HTERT RPE-1 (cell line): ENCODE data around the gene ASB18.
"Not testable (repeated sequence)": the region's sequence is repeated elsewhere in the genome, so short reads cannot be mapped to it uniquely, and the experiment has no call there.

Experiments
- in situ Hi-C: fragments of 300-500 bp; cut with MboI; formaldehyde crosslinking; loops from 4 replicates; pipeline ENCODE4 v1.14.3; 2020; ENCODE audit warnings: low sequenced_read_pairs

ASB18 gene

GRCh38 chr2:236286873-236287545, 22.8 kb upstream of the ASB18 start:
- in situ Hi-C loops = no loop called here

DNA sequence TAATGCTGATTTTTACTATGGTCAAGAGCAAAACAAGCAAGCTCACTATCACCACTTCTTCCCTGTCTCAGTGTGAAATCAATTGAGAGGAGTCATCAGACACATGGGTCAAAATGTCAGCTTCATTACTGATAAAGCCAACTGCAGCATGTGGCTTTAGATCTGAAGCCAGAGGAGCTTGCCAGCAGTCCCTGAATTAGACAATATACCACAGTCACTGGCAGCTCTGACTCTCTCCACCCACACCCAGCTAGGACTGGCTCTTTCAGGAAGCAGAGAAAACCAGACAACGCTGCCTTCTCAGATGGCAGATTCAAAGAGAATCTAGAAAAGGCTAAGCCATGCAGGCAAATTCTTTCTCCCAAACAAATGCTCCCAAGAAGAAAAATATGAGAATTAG, 20.0 kb upstream of the ASB18 start:
- in situ Hi-C loops = no loop called here

DNA sequence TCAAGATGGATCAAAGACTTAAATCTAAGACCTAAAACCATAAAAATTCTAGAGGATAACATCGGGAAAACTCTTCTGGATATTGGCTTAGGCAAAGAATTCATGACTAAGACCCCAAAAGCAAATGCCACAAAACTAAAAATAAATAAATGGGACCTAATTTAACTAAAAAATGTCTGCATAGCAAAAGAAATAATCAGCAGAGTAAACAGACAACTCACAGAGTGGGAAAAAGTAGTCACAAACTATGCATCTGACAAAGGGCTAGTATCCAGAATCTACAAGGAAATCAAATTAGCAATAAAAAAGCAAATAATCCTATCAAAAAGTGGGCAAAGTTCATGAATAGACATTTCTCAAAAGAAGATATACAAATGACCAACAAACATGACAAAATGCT, 18.2 kb upstream of the ASB18 start:
- in situ Hi-C loops = no loop called here

GRCh38 chr2:236281423-236281822, 17.2 kb upstream of the ASB18 start:
- in situ Hi-C loops = no loop called here

- in situ Hi-C loops = no loop called here
Observed at GRCh38 chr2:236273126-236273525, 8.9 kb upstream of the ASB18 start.

- in situ Hi-C loops = no loop called here
Observed at GRCh38 chr2:236271851-236272250, 7.6 kb upstream of the ASB18 start.

DNA sequence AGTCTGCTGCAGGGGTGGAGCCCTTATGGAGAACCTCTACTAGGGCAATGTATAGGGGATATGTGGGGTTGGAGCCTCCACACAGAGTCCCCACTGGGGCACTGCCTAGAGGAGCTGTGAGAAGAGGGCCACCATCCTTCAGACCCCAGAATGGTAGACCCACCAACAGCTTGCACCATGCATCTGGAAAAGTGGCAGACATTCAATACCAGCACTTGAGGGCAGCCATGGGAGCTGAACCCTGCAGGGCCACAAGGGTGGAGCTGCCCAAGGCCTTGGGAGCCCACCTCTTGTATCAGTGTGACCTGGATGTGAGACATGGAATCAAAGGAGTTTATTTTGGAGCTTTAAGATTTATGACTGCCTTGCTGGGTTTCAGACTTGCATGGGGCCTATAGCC, 5.7 kb upstream of the ASB18 start:
- in situ Hi-C loops = not testable (repeated sequence)

GRCh38 chr2:236265675-236266074, 1.5 kb upstream of the ASB18 start:
- in situ Hi-C loops = no loop called here

DNA sequence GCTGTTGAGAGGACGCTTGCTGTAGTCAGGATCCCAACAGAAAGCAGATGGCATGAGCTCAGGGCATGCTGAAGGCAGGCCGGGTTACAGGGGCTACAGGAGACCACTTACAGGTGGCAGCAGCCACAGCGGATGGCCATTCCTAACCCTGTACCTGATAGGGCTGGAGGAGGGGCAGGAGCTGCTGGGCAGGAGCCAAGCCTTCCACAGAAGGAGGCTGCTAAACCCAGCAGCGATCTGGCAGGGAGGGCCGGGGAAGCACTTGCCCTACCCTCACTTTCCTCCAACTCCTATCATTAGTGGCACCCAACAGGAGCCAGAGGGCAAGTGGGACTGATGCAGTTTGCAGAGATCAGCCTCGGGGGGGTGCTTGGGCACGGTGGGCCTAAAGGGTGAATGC, 2.0 kb downstream of the ASB18 start:
- in situ Hi-C loops = no loop called here

GRCh38 chr2:236261452-236261851, 2.8 kb downstream of the ASB18 start:
- in situ Hi-C loops = no loop called here

- in situ Hi-C loops = no loop called here
Observed at GRCh38 chr2:236259371-236259770, 4.8 kb downstream of the ASB18 start.

GRCh38 chr2:236257575-236257974, 6.6 kb downstream of the ASB18 start:
- in situ Hi-C loops = no loop called here

DNA sequence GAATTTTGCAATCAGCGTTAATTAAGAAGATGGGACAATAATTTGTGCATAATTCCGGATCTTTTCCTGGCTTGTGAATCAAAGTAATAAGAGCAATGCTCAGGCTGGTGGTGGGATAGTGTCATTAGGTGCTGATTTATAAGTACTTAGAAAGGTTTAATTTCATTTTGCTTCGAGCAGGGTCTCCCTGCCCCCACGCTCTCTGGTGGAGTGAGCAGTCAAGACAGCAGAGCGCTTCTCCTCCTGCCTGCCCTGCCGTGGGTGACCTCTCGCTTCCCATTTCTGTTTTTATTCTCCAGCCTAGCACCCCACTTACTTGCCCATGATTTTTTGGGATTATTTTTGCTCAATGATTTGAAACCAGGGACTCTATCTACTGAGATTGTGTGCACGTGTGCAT, 7.1 kb downstream of the ASB18 start:
- in situ Hi-C loops = no loop called here

- in situ Hi-C loops = no loop called here
Observed at GRCh38 chr2:236256366-236256985, 7.7 kb downstream of the ASB18 start.

DNA sequence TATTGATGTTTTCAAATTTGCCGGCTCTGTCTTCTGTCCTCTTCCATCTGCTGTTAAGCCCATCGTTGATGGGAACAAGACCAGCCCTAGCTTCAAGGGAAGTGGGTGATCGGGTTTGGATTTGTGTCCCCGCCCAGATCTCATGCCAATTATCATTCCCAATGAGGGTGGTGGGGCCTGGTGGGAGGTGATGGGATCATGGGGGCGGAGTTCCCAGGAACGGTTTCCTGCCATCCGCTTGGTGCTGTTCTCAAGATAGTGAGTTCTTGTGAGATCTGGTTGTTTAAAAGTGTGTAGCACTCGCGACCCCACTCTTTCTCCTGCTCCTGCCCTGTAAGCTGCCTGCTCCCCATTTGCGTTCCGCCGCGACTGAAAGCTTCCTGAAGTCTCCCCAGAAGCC, 9.5 kb downstream of the ASB18 start:
- in situ Hi-C loops = no loop called here

- in situ Hi-C loops = no loop called here
Observed at GRCh38 chr2:236254001-236254400, 10.2 kb downstream of the ASB18 start.

DNA sequence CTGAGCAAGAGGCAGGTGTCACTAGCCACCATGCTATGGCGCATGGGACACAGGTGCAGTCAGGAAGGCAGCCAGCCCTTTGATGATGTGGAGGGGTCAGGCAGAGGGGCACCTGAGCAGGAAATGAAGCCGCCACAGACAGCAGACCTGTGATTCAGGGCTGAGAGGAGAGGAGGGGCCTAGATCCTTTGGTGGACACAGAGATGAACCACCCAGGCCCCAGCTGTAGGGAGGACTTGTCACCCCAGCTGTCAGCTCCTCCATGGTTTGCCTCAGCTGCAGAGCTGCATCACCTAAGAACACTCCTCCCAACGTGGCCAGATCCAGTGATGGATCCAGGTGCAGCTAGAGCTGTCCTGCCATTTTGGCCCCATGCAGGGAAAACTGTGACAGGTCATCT, 11.6 kb downstream of the ASB18 start:
- in situ Hi-C loops = no loop called here

DNA sequence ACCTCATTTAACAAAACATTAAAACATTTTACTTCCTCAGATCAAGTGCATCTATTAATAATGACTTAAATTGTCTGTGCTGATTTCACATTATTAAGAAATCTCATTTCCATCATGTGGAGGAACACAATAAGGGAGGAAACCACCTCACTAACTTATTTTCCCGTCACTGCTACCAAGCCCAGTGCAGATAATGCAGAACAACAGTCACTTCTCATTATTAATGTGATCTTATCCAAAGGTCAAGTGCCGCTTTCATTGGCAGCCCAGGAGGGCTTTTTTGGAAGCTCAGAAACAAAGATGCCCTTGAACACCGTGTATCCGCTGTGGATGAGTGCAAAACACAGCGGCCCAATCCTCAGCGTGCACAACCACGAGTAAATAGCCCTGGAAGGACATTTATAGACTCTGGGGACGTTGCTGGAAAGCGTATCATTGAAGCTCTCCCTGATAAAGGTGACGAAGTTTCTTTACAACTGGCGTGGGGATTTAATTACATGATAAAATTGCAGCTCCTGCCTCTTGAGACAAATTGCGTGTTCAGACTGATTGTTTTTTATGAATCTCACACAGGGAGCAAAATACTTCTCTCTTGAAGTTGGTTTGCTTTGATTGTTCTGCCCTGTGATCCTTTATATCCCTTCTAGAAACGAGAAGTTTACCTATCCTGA, 13.2 kb downstream of the ASB18 start:
- in situ Hi-C loops = no loop called here

DNA sequence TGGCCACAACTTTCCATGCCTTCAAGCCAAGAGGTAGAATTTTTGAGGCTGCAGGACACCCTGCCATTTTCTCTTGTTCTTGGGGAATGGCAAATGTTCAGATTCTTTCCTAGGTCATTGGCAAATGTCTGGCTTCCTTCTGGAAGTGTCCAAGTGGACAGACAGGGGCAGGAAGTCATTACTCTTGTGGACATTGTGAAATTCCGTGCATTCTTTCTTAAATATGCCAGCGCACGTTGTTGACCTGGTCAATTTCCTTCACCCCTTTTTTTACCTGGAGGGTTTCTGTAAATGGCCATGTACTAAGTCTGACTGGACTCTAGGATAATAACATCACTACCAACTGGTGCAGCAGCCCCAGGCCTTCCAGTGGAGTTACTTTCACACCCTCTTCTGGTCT, 13.9 kb downstream of the ASB18 start:
- in situ Hi-C loops = no loop called here

GRCh38 chr2:236249066-236249465, 15.1 kb downstream of the ASB18 start:
- in situ Hi-C loops = no loop called here

DNA sequence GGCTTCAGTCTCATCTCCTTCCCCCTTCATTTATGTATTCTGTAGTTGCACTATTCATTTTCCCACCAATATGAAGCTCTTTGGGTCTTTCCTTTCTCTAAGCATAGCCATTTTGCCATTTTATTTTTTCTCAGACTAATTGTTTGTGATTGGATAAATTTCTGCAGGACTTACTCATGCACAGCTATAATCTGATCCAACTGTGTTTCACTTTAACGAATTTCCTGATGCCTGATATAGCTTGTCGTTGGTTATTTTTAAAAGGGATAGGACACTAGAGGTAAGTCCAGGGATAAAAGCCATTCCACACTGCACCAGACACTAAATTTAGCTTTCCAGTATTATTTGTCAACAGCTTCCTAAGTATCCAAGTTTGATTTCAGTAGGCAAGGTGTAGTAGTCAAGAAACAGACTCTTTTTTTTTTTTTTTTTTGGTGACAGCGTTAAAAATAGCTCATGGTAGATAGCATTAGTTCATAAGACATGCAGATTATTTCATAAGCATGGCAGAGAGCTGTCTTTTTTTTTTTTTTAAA, 17.4 kb downstream of the ASB18 start:
- in situ Hi-C loops = no loop called here

DNA sequence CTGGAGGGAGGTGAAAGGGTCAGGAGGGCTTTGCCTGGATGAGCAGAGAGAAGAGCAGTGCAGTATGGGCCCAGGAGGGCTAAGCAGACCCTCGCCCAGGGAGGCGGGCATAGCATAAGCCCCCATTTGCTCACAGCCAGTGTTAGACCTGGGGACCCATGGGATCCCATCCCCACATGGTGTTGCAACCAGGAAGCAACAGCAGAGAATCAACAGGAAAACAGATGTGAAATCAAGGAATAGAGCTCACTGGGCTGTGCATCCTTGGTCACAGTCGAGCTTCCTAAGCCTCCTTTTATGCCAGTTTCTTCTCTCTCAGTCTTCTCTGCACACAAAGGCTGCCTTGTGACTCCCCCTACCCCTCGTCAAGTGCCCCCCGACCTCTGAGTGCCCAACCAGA, 19.9 kb downstream of the ASB18 start:
- in situ Hi-C loops = no loop called here
